HG03060 (cell line): ENCODE data around the gene TRIM66.
"Not testable (repeated sequence)": the region's sequence is repeated elsewhere in the genome, so short reads cannot be mapped to it uniquely, and the experiment has no call there.

ENCODE experiments used
- ATAC-seq: cut with Tn5 transposase; IDR thresholded peaks from one replicate; pipeline ENCODE4 v1.9.1; 2021; ENCODE audit warnings: low read depth, moderate number of reproducible peaks; ENCODE audit not compliant: unreplicated experiment

The TRIM66 gene

GRCh38 chr11:8692417-8692816 is 10.0 kb upstream of the TRIM66 start:
- ATAC-seq, result no peak

DNA sequence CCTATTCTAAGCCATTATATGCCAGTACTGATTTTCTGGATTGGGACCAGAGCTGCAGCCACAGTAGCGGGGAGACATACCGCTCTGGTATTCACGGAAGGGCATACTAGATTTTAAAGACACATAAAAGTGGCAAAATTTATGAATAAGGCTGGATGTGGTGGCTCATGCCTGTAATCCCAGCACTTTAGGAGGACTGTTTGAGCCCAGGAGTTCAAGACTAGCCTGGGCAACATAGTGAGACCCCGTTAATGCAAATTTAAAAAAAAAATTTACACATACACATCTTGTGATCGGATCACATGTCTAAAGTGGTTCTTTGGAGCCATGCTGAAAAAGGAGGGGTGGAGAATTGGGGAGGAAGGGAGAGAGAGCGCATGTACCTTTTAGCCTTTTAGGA is 9.1 kb upstream of the TRIM66 start:
- no peak for ATAC-seq

DNA sequence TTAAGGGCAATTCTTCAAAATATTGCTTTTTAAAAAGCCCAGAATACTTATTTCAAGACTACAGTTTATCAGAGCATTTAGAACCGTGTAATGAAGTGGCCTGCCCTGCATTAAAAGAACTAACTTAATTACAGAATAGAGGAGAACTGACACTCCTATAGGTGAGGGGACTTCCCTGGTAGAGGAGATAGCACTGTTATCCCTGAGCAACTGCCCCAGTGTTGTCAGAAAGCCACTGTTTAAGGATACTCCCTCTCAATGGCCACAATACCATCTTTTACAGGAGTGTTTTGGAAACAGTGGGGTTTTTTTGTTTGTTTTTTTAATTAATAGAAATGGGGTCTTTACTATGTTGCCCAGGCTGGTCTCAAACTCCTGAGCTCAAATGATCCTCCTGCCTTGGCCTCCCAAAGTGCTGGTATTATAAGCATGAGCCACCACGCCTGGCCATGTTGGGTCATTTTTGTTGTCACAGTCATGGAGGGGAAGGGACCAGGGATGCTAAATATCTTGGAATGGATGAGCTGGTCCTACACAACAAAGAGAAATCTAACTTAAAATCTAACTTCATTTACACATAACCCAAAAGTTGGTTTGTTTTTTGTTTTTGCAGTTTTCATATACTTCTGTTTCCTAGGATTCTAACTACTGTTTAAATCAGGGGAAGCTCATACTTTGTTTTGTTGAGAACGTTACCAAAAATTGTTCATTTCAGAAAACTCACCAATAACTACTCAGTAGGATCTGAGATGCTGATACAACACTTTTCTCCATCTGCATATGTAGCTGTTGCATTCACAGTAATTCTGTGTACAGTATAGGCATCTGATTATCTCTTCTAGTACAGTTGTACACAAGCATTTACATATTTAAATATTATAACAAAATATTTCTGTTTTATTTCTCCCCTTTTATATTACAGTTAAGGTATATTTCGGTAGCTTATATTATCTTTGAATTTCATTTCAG is 8.2 kb upstream of the TRIM66 start:
- ATAC-seq, result no peak

GRCh38 chr11:8689726-8690255 is 7.3 kb upstream of the TRIM66 start:
- no peak for ATAC-seq

- ATAC-seq, result peak; percentile 82
Measured at GRCh38 chr11:8688414-8689362, 6.2 kb upstream of the TRIM66 start.

DNA sequence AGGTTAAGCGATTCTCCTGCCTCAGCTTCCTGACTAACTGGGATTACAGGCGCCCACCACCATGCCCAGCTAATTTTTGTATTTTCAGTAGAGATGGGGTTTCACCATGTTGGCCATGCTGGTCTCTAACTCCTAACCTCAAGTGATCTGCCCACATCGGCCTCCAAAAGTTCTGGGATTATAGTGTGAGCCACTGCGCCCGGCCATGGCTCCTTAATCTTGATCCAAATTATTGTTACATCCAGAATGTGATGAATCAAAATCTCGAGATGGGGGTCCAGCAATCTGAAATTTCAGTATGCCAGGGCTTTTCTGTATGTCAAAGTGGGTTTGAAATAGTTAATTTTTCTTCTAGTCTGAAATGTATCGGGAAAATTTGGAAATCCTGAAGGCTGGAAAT is 3.9 kb upstream of the TRIM66 start:
- no peak for ATAC-seq

DNA sequence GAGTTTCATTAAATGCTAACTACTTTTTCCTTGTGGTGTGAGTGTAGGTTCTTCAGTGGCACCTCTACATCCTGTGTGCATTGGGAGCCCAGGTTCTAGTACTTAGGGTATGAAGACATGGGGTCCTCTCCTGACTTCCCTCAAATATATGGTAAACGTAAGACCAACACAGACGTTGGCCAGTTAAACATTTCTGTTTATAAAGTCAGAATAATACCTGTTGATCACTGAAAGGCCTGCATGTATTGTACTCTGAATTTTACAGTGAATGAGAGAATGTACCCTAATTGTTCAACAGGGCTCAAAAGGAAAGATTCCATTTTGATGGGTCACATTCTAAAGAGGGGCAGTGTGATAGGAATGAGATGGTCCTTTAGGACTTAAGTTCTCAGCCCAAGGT is 3.4 kb upstream of the TRIM66 start:
- no peak for ATAC-seq

GRCh38 chr11:8685306-8685705 is 2.8 kb upstream of the TRIM66 start:
- ATAC-seq, result no peak

- ATAC-seq, result no peak
Measured at GRCh38 chr11:8684600-8685290, 2.3 kb upstream of the TRIM66 start.

GRCh38 chr11:8683115-8683807 is 796 bp upstream of the TRIM66 start:
- no peak for ATAC-seq

DNA sequence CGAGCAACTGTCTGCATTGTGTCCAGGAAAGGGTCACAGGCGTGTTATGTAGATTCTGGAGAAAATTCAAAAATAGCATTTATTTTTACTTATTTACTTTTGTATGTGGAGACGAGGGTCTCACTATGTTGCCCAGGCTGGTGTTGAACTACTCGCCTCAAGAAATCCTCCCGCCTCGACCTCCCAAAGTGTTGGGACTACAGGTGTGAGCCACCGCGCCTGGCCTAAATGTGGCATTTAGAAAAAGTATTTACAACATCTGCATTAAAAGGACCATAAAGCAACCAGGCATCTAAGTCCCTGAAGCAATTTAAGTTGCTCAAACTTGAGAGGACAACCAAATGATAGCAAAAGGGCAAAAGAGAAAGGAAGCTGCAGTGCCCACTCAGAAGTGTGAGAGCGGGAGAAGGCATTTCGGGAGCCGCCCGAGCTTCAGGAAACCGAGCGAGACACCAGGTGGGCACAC is 595 bp downstream of the TRIM66 start:
- no peak for ATAC-seq

DNA sequence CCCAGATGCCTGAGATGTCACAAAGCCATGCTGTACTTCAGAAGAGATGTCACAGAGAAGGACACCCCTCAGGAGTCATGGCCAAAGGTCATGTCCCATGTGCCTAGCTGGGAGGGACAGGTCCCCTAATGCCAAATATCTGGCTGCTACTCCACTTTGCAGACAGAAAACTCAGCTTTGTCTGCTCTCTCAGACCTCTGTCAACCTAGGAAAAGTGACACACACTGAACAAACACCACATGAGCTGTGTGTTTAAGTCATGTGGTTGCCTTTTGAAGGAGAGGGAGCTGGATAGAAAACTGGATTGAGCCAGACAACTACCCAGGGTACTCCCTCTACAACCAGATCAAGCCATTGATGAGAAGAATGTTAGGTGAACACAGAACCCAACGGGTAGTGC is 3.5 kb downstream of the TRIM66 start:
- no peak for ATAC-seq

DNA sequence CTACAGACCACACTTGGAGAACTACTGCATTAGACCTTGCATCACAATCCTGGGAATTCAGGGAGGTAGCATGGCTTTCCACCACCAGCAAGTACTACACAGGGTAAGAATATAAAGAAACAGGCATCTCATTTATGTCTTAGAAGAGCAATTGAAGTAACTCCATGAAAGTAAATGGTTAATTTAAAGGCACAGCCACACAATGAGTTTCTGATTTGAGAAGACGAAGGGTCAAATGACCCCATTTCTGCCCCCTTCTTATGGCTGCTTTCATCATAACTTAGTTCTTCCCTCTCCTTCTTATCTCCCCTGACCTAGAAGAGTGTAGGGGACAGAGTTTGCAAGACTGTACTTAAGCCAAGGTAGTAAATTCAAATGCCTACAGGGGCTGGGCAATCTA is 6.0 kb downstream of the TRIM66 start:
- no peak for ATAC-seq

GRCh38 chr11:8674859-8675258 is 7.6 kb downstream of the TRIM66 start:
- no peak for ATAC-seq

DNA sequence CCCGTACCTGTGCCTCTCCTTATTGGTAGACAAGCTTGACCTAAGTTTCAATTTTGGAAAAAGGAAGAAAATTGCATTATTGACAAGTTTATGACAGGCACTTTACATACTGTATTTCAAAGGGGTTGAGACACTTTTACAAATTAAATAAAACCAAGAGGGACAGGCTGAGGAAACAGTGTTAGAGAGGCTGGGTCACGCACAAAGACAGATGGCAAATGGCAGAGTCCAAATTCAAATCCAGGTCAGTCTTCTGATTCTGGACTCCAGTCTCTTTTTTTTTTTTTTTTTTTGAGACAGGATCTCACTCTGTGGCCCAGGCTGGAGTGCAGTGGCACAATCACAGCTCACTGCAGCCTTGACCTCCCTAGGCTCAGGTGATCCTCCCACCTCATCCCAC is 10.1 kb downstream of the TRIM66 start:
- no peak for ATAC-seq

GRCh38 chr11:8671651-8672062 is 10.8 kb downstream of the TRIM66 start:
- no peak for ATAC-seq

DNA sequence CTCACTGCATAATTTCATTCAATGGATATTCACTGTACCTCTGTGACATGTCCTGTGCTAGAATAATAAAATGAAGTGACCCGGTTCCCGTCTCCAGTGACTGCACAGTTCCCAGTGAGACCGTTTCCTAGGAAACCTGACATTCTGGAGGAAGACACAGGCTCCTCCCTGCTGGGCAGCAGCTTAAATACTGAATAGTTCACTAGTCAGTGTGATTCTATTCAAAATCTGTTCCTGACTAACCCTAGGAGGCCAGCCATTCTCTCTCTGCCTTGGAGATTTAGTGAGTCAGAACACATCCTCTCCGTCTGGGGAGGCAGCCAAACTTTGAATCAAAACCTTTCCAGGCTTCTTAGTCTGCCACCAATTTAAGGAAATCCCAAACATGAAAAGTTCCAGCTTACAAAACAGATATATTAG is 11.3 kb downstream of the TRIM66 start:
- ATAC-seq, result no peak

DNA sequence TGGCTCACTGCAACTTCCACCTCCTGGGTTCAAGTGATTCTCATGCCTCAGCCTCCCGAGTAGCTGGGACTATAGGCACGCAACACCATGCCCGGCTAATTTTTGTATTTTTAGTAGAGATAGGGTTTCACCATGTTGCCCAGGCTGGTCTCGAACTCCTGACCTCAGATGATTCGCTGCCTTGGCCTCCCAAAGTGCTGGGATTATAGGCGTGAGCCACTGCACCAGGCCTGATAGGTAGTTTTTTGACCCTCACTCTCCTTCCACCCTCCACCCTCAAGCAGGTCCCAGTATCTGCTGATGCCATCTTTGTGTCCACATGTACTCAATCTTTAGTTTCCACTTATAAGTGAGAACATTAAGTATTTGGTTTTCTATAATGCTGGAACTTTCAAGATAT is 12.4 kb downstream of the TRIM66 start:
- not testable (repeated sequence) for ATAC-seq

DNA sequence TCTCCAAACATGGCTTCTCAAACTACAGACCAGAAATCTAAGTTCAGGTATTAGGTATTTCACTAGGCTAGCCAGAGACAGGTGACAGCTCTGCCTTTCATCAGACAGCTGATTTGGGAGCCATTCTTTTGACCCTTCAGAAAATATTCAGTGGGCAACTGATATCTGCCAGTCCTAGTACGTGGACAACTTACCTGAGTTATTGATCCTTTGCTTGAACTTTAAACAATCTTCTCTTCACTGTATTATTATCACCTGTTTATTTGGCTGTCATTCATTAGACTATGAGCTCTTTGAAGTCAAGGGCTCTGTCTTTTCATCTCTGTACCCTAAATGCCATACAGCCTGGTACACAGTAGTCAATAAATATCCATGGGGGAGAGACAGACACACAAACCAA is 17.2 kb downstream of the TRIM66 start:
- ATAC-seq, result no peak
